ENCODE data around the gene MOCS3. TPM values are rescaled to one million over a fixed set of nuclear protein-coding genes. Genes with fewer than 3 reads are reported as not detected.

The MOCS3 gene
- total and polyA plus RNA-seq, 2 of the 4 experiments (the other 2 are of a cell fraction) = 3.3 to 9.9 TPM

GRCh38 chr20:50969435-50969834, 10.8 kb downstream of the MOCS3 start:
- in situ Hi-C loops (cut with MboI; ENCODE audit: low sequenced_read_pairs) (no loop called here), dilution Hi-C loops (cut with HindIII; ENCODE audit: low sequenced_read_pairs, unreplicated experiment) (no loop called here), intact Hi-C loops (cut with micrococcal nuclease) (no loop called here)
- Histone ChIP-seq H2AK5ac (ENCODE audit: low read depth, low read length) (no peak overlapping the region), H3K79me1 (ENCODE audit: low read depth in 1 of 2, low read length in 2 of 2) (no peaks in the 10 kb centered on the region), H2AFZ (replicated peaks; ENCODE audit: low read length, poor library complexity) (no peak overlapping the region), H3K4me3 (ENCODE audit: insufficient read depth, low read depth, low read length) (no peak overlapping the region), H2BK20ac (ENCODE audit: low read depth, low read length) (no peak overlapping the region), H3K14ac (replicated peaks; ENCODE audit: low read depth, low read length) (no peak overlapping the region), H4K91ac (ENCODE audit: insufficient read depth, low read depth, low read length) (no peak overlapping the region), H3K9me1 (ENCODE audit: insufficient read depth, low read length) (no peaks in the 10 kb centered on the region; the same call in 1 of the 2 replicates), H2BK120ac (ENCODE audit: low read depth, low read length) (no peak overlapping the region), H4K20me1 (ENCODE audit: insufficient read depth, low read length) (no peaks in the 10 kb centered on the region), H3K4ac (ENCODE audit: low read depth, low read length) (no peak overlapping the region), H2BK5ac (ENCODE audit: low read depth, low read length, poor library complexity, severe bottlenecking) (no peak overlapping the region), H3K27me3 (ENCODE audit: control insufficient read depth, insufficient read depth, low read length) (no peaks in the 10 kb centered on the region; the same call in 1 of the 2 replicates), H2BK15ac (ENCODE audit: low read depth, low read length) (no peak overlapping the region), H4K8ac (ENCODE audit: low read depth in 2 of 2, low read length in 2 of 2) (no peak overlapping the region), H3K4me1 (ENCODE audit: control insufficient read depth, insufficient read depth, low read length) (no peaks in the 10 kb centered on the region), H2AK9ac (replicated peaks; ENCODE audit: low read depth, low read length, poor library complexity) (no peak overlapping the region), H3K36me3 (ENCODE audit: control insufficient read depth, insufficient read depth, low read length) (no peaks in the 10 kb centered on the region), H4K5ac (ENCODE audit: low read depth, low read length) (no peak overlapping the region), H3K9me3 (ENCODE audit: control insufficient read depth, insufficient read depth, low read length) (no peaks in the 10 kb centered on the region), H3K27ac (ENCODE audit: insufficient read depth, low read length) (no peak overlapping the region), H3K23ac (ENCODE audit: low read depth, low read length) (no peak overlapping the region), H3K4me2 (ENCODE audit: low read depth, low read length) (no peak overlapping the region), H3K18ac (ENCODE audit: low read depth, low read length) (no peak overlapping the region), H3K9ac (ENCODE audit: low read depth, low read length) (no peak overlapping the region), H3K56ac (ENCODE audit: extremely low read depth, insufficient read depth, low read length) (no peak overlapping the region)
- POLR2A ChIA-PET (ENCODE audit: unreplicated experiment) = no interaction called here
- no peak for TF ChIP-seq RCOR1 (IDR thresholded peaks at IDR 0.05; ENCODE audit: insufficient replicate concordance, low read length)
- TF ChIP-seq CTCF (conservative IDR thresholded peaks at IDR 0.05; ENCODE audit: low read depth, low read length) = no peak
- TF ChIP-seq RFX5 (IDR thresholded peaks at IDR 0.05; ENCODE audit: low read depth, low read length) = no peak
- TF ChIP-seq MAFK (IDR thresholded peaks at IDR 0.05; ENCODE audit: low read depth, low read length) = no peak
- no peak for TF ChIP-seq CHD1 (IDR thresholded peaks at IDR 0.05; ENCODE audit: low read depth, low read length)
- no peak for TF ChIP-seq SMC3 (IDR thresholded peaks at IDR 0.05; ENCODE audit: low read depth, low read length)
- TF ChIP-seq, protein P1, sequence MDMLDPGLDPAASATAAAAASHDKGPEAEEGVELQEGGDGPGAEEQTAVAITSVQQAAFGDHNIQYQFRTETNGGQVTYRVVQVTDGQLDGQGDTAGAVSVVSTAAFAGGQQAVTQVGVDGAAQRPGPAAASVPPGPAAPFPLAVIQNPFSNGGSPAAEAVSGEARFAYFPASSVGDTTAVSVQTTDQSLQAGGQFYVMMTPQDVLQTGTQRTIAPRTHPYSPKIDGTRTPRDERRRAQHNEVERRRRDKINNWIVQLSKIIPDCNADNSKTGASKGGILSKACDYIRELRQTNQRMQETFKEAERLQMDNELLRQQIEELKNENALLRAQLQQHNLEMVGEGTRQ (IDR thresholded peaks at IDR 0.05; ENCODE audit: low read depth, low read length) = no peak
- DNase-seq = no peak
- WGBS, 2 experiments (ENCODE audit: extremely low coverage in 2 of 2, insufficient read length in 1 of 2) = no CpG with 5 or more reads among the region's 5 CpGs
- CTCF ChIA-PET = interaction anchor here (0.6 kb wide), 1 partner anchor 979 kb away, joined by 4 read pairs; no protein-coding TSS in a partner anchor
- BruUV-seq (replicated peaks) = no TSS peak
- no peak for ATAC-seq (ENCODE audit: low read depth)
